Osteoblast (primary cell): ENCODE results near the gene NINJ1. TPM values are rescaled to one million over a fixed set of nuclear protein-coding genes. Genes with fewer than 3 reads are reported as not detected.
A peak's percentile ranks its signal among the peaks of the same experiment; 100 is the strongest.

Experiments used
- DNase-seq: peaks from one replicate; pipeline ENCODE4 v3.0.0; 2011; ENCODE audit warnings: low spot score, mixed read lengths; ENCODE audit not compliant: insufficient read length; ENCODE audit errors: missing footprints
- H2AFZ ChIP-seq: 2 replicates; pipeline ENCODE4 v1.6.0; 2011; ENCODE audit warnings: mild to moderate bottlenecking, low read length
- H3K27ac ChIP-seq: 2 replicates; pipeline ENCODE4 v1.5.1; 2011; ENCODE audit warnings: mild to moderate bottlenecking, low read depth, low read length, moderate library complexity
- H3K27me3 ChIP-seq: 2 replicates; pipeline ENCODE4 v1.6.0; 2012; ENCODE audit warnings: mild to moderate bottlenecking, control low read depth, inconsistent platforms, low read length, moderate library complexity; ENCODE audit not compliant: insufficient read depth
- H3K36me3 ChIP-seq: 2 replicates; pipeline ENCODE4 v1.5.1; 2011; ENCODE audit warnings: mild to moderate bottlenecking, low read length, control low read depth, moderate library complexity; ENCODE audit not compliant: insufficient read depth
- H3K4me1 ChIP-seq: 2 replicates; pipeline ENCODE4 v1.5.1; 2011; ENCODE audit warnings: mild to moderate bottlenecking, low read length, control low read depth, moderate library complexity; ENCODE audit not compliant: insufficient read depth
- H3K4me2 ChIP-seq: 2 replicates; pipeline ENCODE4 v1.6.0; 2011; ENCODE audit warnings: mild to moderate bottlenecking, low read length; ENCODE audit not compliant: insufficient read depth
- H3K4me3 ChIP-seq: fragments of 200-600 bp; sonication (generic); 3 replicates; pipeline ENCODE4 v1.5.1; 2012; ENCODE audit warnings: mild to moderate bottlenecking, low read length, inconsistent platforms; ENCODE audit not compliant: insufficient read depth
- H3K79me2 ChIP-seq: 2 replicates; pipeline ENCODE4 v1.6.0; 2012; ENCODE audit warnings: mild to moderate bottlenecking, low read length, control low read depth, inconsistent platforms; ENCODE audit not compliant: insufficient read depth
- H3K9me3 ChIP-seq: 2 replicates; pipeline ENCODE4 v1.5.1; 2011; ENCODE audit warnings: low read depth, low read length, control low read depth
- H4K20me1 ChIP-seq: 2 replicates; pipeline ENCODE4 v1.6.0; 2012; ENCODE audit warnings: mild to moderate bottlenecking, low read length, control low read depth; ENCODE audit not compliant: insufficient read depth
- CTCF ChIP-seq: IDR thresholded peaks from 2 replicates; pipeline ENCODE4 v1.5.1; 2011; ENCODE audit warnings: mild to moderate bottlenecking, low read depth, low read length, moderate library complexity; ENCODE audit errors: extremely low read depth
- total RNA-seq: library from RNA; depleted of rRNA; stranded (reverse); fragments of >200 nt; gene quantifications from 2 replicates; pipeline ENCODE4 v1.2.3, GENCODE V29; 2012

Gene NINJ1
- total RNA-seq, 1 donor: 34.7 TPM

DNA sequence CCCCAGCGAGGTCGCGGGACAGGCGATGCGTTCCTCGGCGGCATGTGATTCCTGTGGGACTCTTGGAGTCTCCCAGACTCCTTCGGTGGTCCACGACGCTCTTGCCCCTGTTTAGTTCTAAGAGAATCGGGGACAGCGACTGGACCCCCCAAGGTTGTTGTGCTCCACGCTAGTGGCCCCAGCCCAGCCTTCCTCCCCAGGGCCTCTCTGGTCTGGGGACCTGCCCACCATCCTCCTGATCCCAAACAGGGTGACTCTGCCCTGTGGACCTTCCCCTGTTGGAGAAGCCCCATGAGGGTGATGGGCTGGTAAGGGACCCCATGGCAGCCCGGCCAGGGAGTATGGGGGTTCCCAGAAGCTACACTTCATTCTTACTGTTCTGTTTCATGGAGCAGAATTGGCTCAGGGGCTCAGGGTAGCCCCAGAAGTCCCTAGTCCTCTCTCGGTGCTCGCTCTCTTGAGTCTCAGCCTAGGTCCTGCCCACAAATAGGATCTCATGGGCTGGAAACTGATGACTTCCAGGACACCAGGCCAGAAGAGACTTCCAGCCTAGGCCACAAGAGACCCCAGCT lies 37.2 kb downstream of the NINJ1 start:
- DNase-seq: peak; percentile 77
- no peak for TF ChIP-seq CTCF
- peaks cover 35% of the 10 kb centered on the region for H3K4me1 ChIP-seq
- H3K27me3 ChIP-seq: no peaks in the 10 kb centered on the region
- H3K9me3 ChIP-seq: no peaks in the 10 kb centered on the region
- H3K79me2 ChIP-seq: peaks cover 51% of the 10 kb centered on the region
- H3K4me2 ChIP-seq: peak overlapping the region; percentile 83
- no peaks in the 10 kb centered on the region for H3K36me3 ChIP-seq
- H2AFZ ChIP-seq: peak overlapping the region; percentile 49
- peaks cover 15% of the 10 kb centered on the region for H4K20me1 ChIP-seq
- peak overlapping the region; percentile 89 for H3K4me3 ChIP-seq
- peak overlapping the region; percentile 66 for H3K27ac ChIP-seq

GRCh38 chr9:93096131-93096802 lies 37.8 kb downstream of the NINJ1 start, which contains the start of gene CARD19:
Gene CARD19, plus strand, starts transcription at chr9:93096217. Its CDS starts 129 bp downstream, at chr9:93096346.
- peak within 1 kb of the TSS; percentile 83 for H3K4me2 ChIP-seq

GRCh38 chr9:93095205-93096130 lies 38.6 kb downstream of the NINJ1 start:
- DNase-seq: peak; percentile 99
- Histone ChIP-seq H3K36me3 (no peaks in the 10 kb centered on the region), H2AFZ (peak overlapping the region; percentile 73), H3K4me2 (peak overlapping the region; percentile 78), H4K20me1 (peaks cover 14% of the 10 kb centered on the region), H3K9me3 (peaks cover 5% of the 10 kb centered on the region), H3K27ac (peak overlapping the region; percentile 71), H3K4me1 (peaks cover 35% of the 10 kb centered on the region), H3K79me2 (peaks cover 37% of the 10 kb centered on the region), H3K27me3 (no peaks in the 10 kb centered on the region), H3K4me3 (peak overlapping the region; percentile 89)
- no peak for TF ChIP-seq CTCF

More at GRCh38 chr9:93096131-93096802, 37.8 kb downstream of the NINJ1 start, which contains the start of gene CARD19:
- TF ChIP-seq CTCF: no peak
- H3K36me3 ChIP-seq: no peaks in the 10 kb centered on the region
- peaks cover 35% of the 10 kb centered on the region for H3K4me1 ChIP-seq
- peak; percentile 90 for DNase-seq
- peak within 1 kb of the TSS; percentile 73 for H2AFZ ChIP-seq
- H3K27ac ChIP-seq: peak within 1 kb of the TSS; percentile 71
- H3K27me3 ChIP-seq: no peaks in the 10 kb centered on the region
- H3K79me2 ChIP-seq: peaks cover 45% of the 10 kb centered on the region
- H3K9me3 ChIP-seq: peaks cover 1% of the 10 kb centered on the region
- peaks cover 14% of the 10 kb centered on the region for H4K20me1 ChIP-seq
- H3K4me3 ChIP-seq: peak within 1 kb of the TSS; percentile 89
